ENCODE data around the gene ATP6V1D.
A peak's percentile ranks its signal among the peaks of the same experiment; 100 is the strongest.

Gene ATP6V1D

GRCh38 chr14:67395086-67395875 is 35.7 kb upstream of the ATP6V1D start:
- H3K27ac ChIP-seq, result peak overlapping the region; percentile 75
- TF ChIP-seq CTCF (conservative IDR thresholded peaks at IDR 0.05), result no peak

- peak overlapping the region; percentile 75 for H3K27ac ChIP-seq
- no peak; the same call in 1 of the 2 replicates for TF ChIP-seq CTCF (conservative IDR thresholded peaks at IDR 0.05)
These were observed 34.1 kb upstream of the ATP6V1D start for GRCh38 chr14:67393689-67394088.

GRCh38 chr14:67392800-67393199 is 33.2 kb upstream of the ATP6V1D start:
- peak overlapping the region; percentile 75 for H3K27ac ChIP-seq
- TF ChIP-seq CTCF (conservative IDR thresholded peaks at IDR 0.05), result no peak

- TF ChIP-seq CTCF (conservative IDR thresholded peaks at IDR 0.05), result no peak
- peak overlapping the region; percentile 75 for H3K27ac ChIP-seq
These were observed 32.5 kb upstream of the ATP6V1D start for GRCh38 chr14:67392123-67392522.

- TF ChIP-seq CTCF (conservative IDR thresholded peaks at IDR 0.05), result no peak
- H3K27ac ChIP-seq, result peak overlapping the region; percentile 75
These were observed 31.7 kb upstream of the ATP6V1D start for GRCh38 chr14:67391268-67391667.

GRCh38 chr14:67389811-67390534 is 30.4 kb upstream of the ATP6V1D start:
- TF ChIP-seq CTCF (conservative IDR thresholded peaks at IDR 0.05), result no peak
- peak overlapping the region; percentile 75 for H3K27ac ChIP-seq

GRCh38 chr14:67389275-67389674 is 29.7 kb upstream of the ATP6V1D start:
- H3K27ac ChIP-seq, result no peak overlapping the region
- no peak for TF ChIP-seq CTCF (conservative IDR thresholded peaks at IDR 0.05)
